H1 (cell line): ENCODE results near the gene PTPRD. TPM values are rescaled to one million over a fixed set of nuclear protein-coding genes. Genes with fewer than 3 reads are reported as not detected.
A peak's percentile ranks its signal among the peaks of the same experiment; 100 is the strongest.

ENCODE experiments used
- CTCF ChIA-PET: fragments of 300-600 bp; sonication (Branson Sonifier 250); formaldehyde crosslinking; loops from one replicate; lab custom pipeline; 2021; ENCODE audit not compliant: partially characterized antibody; lab: Charles Lee
- POLR2A ChIA-PET: fragments of 300-600 bp; sonication (Branson Sonifier 250); formaldehyde crosslinking; loops from one replicate; lab custom pipeline; 2021; ENCODE audit warnings: inconsistent platforms; ENCODE audit not compliant: partially characterized antibody; lab: Charles Lee
- DNase-seq, 2 experiments: peaks; one replicate each; pipeline versions ENCODE4 v3.0.0 to v3.0.0-alpha.2; 2010 to 2022; ENCODE audit warnings: low spot score in 2 of 2, low read depth in 1 of 2, mixed read lengths in 1 of 2
- FAIRE-seq: peaks from 2 replicates; lab custom pipeline; 2011; peaks lifted over from hg19 to GRCh38; lab: Jason Lieb, UNC
- H2AFZ ChIP-seq: 2 replicates; pipeline ENCODE4 v1.8.1; 2012; ENCODE audit warnings: low read length, inconsistent platforms
- H2AK5ac ChIP-seq: 2 replicates; pipeline ENCODE4 v1.6.1; 2013; ENCODE audit warnings: low read depth, low read length
- H2BK120ac ChIP-seq: replicated peaks from 2 replicates; pipeline ENCODE3; 2013; ENCODE audit warnings: low read depth, low read length, inconsistent platforms
- H2BK12ac ChIP-seq: 2 replicates; pipeline ENCODE4 v1.6.1; 2013; ENCODE audit warnings: low read depth, low read length
- H2BK15ac ChIP-seq: 2 replicates; pipeline ENCODE4 v1.6.1; 2013; ENCODE audit warnings: low read length
- H2BK20ac ChIP-seq: 2 replicates; pipeline ENCODE4 v1.6.1; 2013; ENCODE audit warnings: low read length
- H2BK5ac ChIP-seq: 2 replicates; pipeline ENCODE4 v1.6.1; 2013; ENCODE audit warnings: low read depth, low read length
- H3K14ac ChIP-seq: 2 replicates; pipeline ENCODE4 v1.6.1; 2013; ENCODE audit warnings: inconsistent platforms; ENCODE audit not compliant: insufficient read length
- H3K18ac ChIP-seq: 2 replicates; pipeline ENCODE4 v1.6.1; 2013; ENCODE audit warnings: low read length; ENCODE audit errors: extremely low read depth
- H3K23ac ChIP-seq: 2 replicates; pipeline ENCODE4 v1.6.1; 2013; ENCODE audit warnings: inconsistent platforms; ENCODE audit not compliant: insufficient read length
- H3K23me2 ChIP-seq: 2 replicates; pipeline ENCODE4 v1.6.1; 2013; ENCODE audit warnings: low read depth, low read length
- H3K27ac ChIP-seq: 2 replicates; pipeline ENCODE4 v1.6.1; 2011; ENCODE audit warnings: low read depth, low read length, inconsistent platforms
- H3K27me3 ChIP-seq, 4 experiments: replicated peaks in 1 of 4; 1 replicate in 1 of 4; 2 replicates in 3 of 4; pipeline versions ENCODE4 v1.6.1 to v1.8.1; 2011 to 2013; ENCODE audit warnings: low read length in 3 of 4, mild to moderate bottlenecking in 3 of 4, inconsistent platforms in 2 of 4, mixed read lengths in 2 of 4, moderate library complexity in 1 of 4; ENCODE audit not compliant: control insufficient read depth in 3 of 4, insufficient read depth in 3 of 4; ENCODE audit errors: extremely low read depth in 1 of 4
- H3K36me3 ChIP-seq, 4 experiments: 2 replicates each; pipeline versions ENCODE4 v1.6.1 to v1.8.1; 2011 to 2013; ENCODE audit warnings: mild to moderate bottlenecking in 4 of 4, low read length in 3 of 4, moderate library complexity in 2 of 4, control low read depth in 1 of 4, inconsistent platforms in 1 of 4; ENCODE audit not compliant: insufficient read depth in 4 of 4, control insufficient read depth in 2 of 4
- H3K4ac ChIP-seq: replicated peaks from 2 replicates; pipeline ENCODE3; 2013; ENCODE audit warnings: low read length, low read depth, mixed read lengths, inconsistent platforms; ENCODE audit not compliant: insufficient read length
- H3K4me1 ChIP-seq, 4 experiments: replicated peaks in 1 of 4; 1 replicate in 1 of 4; 2 replicates in 3 of 4; pipeline versions ENCODE4 v1.6.1 to v1.8.1; 2011 to 2013; ENCODE audit warnings: low read length in 3 of 4, inconsistent platforms in 2 of 4, mixed read lengths in 1 of 4; ENCODE audit not compliant: insufficient read depth in 4 of 4, control insufficient read depth in 3 of 4
- H3K4me2 ChIP-seq, 2 experiments: 2 replicates each; pipeline versions ENCODE4 v1.6.1 to v1.8.1; 2011 to 2013; ENCODE audit warnings: low read depth in 2 of 2, low read length in 2 of 2, control low read depth in 1 of 2, inconsistent platforms in 1 of 2, mild to moderate bottlenecking in 1 of 2; ENCODE audit not compliant: insufficient read depth in 1 of 2
- H3K4me3 ChIP-seq, 4 experiments: fragments of 200-600, 300-600 bp in 1 of 4; sonication (generic), shearing (Covaris generic), sonication (Bioruptor Twin) in 1 of 4; 2 replicates each; pipeline versions ENCODE4 v1.5.1 to v1.8.1; 2011 to 2016; ENCODE audit warnings: low read length in 4 of 4, low read depth in 3 of 4, control low read depth in 2 of 4, inconsistent platforms in 2 of 4, mild to moderate bottlenecking in 2 of 4, mixed read lengths in 1 of 4, moderate library complexity in 1 of 4; ENCODE audit not compliant: insufficient read depth in 2 of 4; ENCODE audit errors: extremely low read depth in 1 of 4
- H3K56ac ChIP-seq: replicated peaks from 2 replicates; pipeline ENCODE3; 2013; ENCODE audit warnings: low read depth, mild to moderate bottlenecking, mixed read lengths, low read length, inconsistent platforms; ENCODE audit not compliant: insufficient read length
- H3K79me1 ChIP-seq: 2 replicates; pipeline ENCODE4 v1.6.1; 2013; ENCODE audit warnings: low read depth, low read length, control low read depth
- H3K79me2 ChIP-seq, 2 experiments: 2 replicates each; pipeline versions ENCODE4 v1.6.1 to v1.8.1; 2012 to 2013; ENCODE audit warnings: low read length in 2 of 2, mild to moderate bottlenecking in 2 of 2, inconsistent platforms in 1 of 2; ENCODE audit not compliant: insufficient read depth in 2 of 2, control insufficient read depth in 1 of 2
- H3K9ac ChIP-seq, 4 experiments: replicated peaks in 1 of 4; 1 replicate in 1 of 4; 2 replicates in 3 of 4; pipeline versions ENCODE4 v1.6.1 to v1.8.1; 2011 to 2013; ENCODE audit warnings: low read depth in 3 of 4, low read length in 3 of 4, control low read depth in 2 of 4, mild to moderate bottlenecking in 2 of 4, moderate library complexity in 2 of 4, inconsistent platforms in 1 of 4; ENCODE audit errors: extremely low read depth in 1 of 4
- H3K9me3 ChIP-seq, 2 experiments: 2 replicates each; pipeline versions ENCODE4 v1.6.1 to v1.8.1; 2012 to 2013; ENCODE audit warnings: mild to moderate bottlenecking in 2 of 2, moderate library complexity in 2 of 2, control low read depth in 1 of 2, inconsistent platforms in 1 of 2, low read depth in 1 of 2, low read length in 1 of 2, mixed read lengths in 1 of 2; ENCODE audit not compliant: insufficient read depth in 2 of 2
- H4K20me1 ChIP-seq, 2 experiments: replicated peaks in 1 of 2; 2 replicates each; pipeline versions ENCODE3 to v1.8.1; 2011 to 2013; ENCODE audit warnings: inconsistent platforms in 2 of 2, low read length in 2 of 2, mild to moderate bottlenecking in 1 of 2; ENCODE audit not compliant: insufficient read depth in 2 of 2, control insufficient read depth in 1 of 2
- H4K5ac ChIP-seq: 2 replicates; pipeline ENCODE4 v1.6.1; 2013; ENCODE audit warnings: low read length, low read depth, mixed read lengths, inconsistent platforms; ENCODE audit not compliant: insufficient read length
- H4K8ac ChIP-seq: 2 replicates; pipeline ENCODE4 v1.8.0; 2013; ENCODE audit warnings: mild to moderate bottlenecking, moderate library complexity, low read length, inconsistent platforms; ENCODE audit not compliant: insufficient read depth; ENCODE audit errors: extremely low read depth
- H4K91ac ChIP-seq: replicated peaks from 2 replicates; pipeline ENCODE3; 2013; ENCODE audit warnings: low read length, mixed read lengths, inconsistent platforms; ENCODE audit not compliant: insufficient read length
- ATF3 ChIP-seq: IDR thresholded peaks from 2 replicates; pipeline ENCODE4 v1.6.1; 2011; ENCODE audit warnings: low read depth, mild to moderate bottlenecking, low read length; ENCODE audit not compliant: insufficient read depth
- GTF2F1 ChIP-seq: IDR thresholded peaks from 2 replicates; pipeline ENCODE4 v1.6.1; 2012; ENCODE audit warnings: low read depth, low read length, improper control_type of control experiment, borderline replicate concordance
- HDAC6 ChIP-seq: IDR thresholded peaks from one replicate; pipeline ENCODE4 v1.7.1; 2012; ENCODE audit warnings: low read depth, mild to moderate bottlenecking, inconsistent platforms, low read length, moderate library complexity
- WGBS, 2 experiments: shearing (Covaris generic) in 1 of 2; methylation state at CpG; one replicate each; pipeline versions ENCODE4 v1.1.6 to v1.1.7; 2013 to 2015; ENCODE audit warnings: low lambda C conversion rate in 2 of 2, mixed read lengths in 2 of 2, inconsistent platforms in 1 of 2, low coverage in 1 of 2, missing lambda C conversion rate in 1 of 2; ENCODE audit not compliant: insufficient replicate concordance in 2 of 2, insufficient coverage in 1 of 2, insufficient read length in 1 of 2; ENCODE audit errors: extremely low coverage in 1 of 2, missing lambda C conversion rate in 1 of 2; 5-methylcytosine and 5-hydroxymethylcytosine counted together
- polyA plus RNA-seq, 7 experiments: library from polyadenylated mRNA; depleted of rRNA in 3 of 7; stranded (reverse) in 5 of 7; unstranded in 2 of 7; fragments of >200 nt in 5 of 7; fragments of 200-250 nt in 2 of 7; gene quantifications; 1 replicate in 5 of 7; 2 replicates in 1 of 7; 4 replicates in 1 of 7; pipeline versions ENCODE4 v1.2.1 to v1.2.3, GENCODE V29; 2011 to 2013; ENCODE audit warnings: missing spikeins in 2 of 7, mixed read lengths in 2 of 7
- total RNA-seq: library from RNA; stranded (reverse); fragmentation: NEBNext Ultra II Directional; extraction: Animal tissue kit (Norgen Biotek cat#: 25700); gene quantifications from 2 replicates; pipeline ENCODE4 v1.2.1, GENCODE V29; 2021

PTPRD gene
- total and polyA plus RNA-seq, 2 of the 8 experiments (the other 6 are each of a cell fraction or from before 2014, with no cell fraction given), result 17.2 to 77.0 TPM

GRCh38 chr9:9341203-9341602, 1271.6 kb downstream of the PTPRD start:
- no peak overlapping the region for H3K27ac ChIP-seq
- CTCF ChIA-PET, result interaction anchor here (0.9 to 1.1 kb wide), 2 partner anchors 13 to 69 kb away, joined by 3 to 6 read pairs; no protein-coding TSS in a partner anchor
- no peak for FAIRE-seq
- no peak for TF ChIP-seq HDAC6
- TF ChIP-seq ATF3, result no peak
- TF ChIP-seq GTF2F1, result no peak

More at GRCh38 chr9:9341203-9341602, 1271.6 kb downstream of the PTPRD start:
- H3K4ac ChIP-seq, result no peak overlapping the region
- H3K36me3 ChIP-seq, result no peaks in the 10 kb centered on the region
- POLR2A ChIA-PET, result no interaction called here
- no peak overlapping the region for H3K4me3 ChIP-seq
- H3K9me3 ChIP-seq, result no peaks in the 10 kb centered on the region
- no peak overlapping the region for H3K9ac ChIP-seq
- no peak overlapping the region for H2AK5ac ChIP-seq
- no peak overlapping the region for H2BK15ac ChIP-seq
- H3K27me3 ChIP-seq, result no peaks in the 10 kb centered on the region
- no peak overlapping the region for H2AFZ ChIP-seq
- peak in 1 of 2 experiments; percentile 9 for DNase-seq
- no peak overlapping the region for H2BK120ac ChIP-seq
- H4K91ac ChIP-seq, result no peak overlapping the region
- H4K20me1 ChIP-seq, result no peaks in the 10 kb centered on the region
- 70% methylated on average over 2 of the region's 2 CpGs; no CpG with 5 or more reads in 1 of the 2 experiments for WGBS, 2 experiments
- H4K5ac ChIP-seq, result no peak overlapping the region
- H3K4me1 ChIP-seq, result no peaks in the 10 kb centered on the region; a peak in 1 of 7 replicates
- no peak overlapping the region for H3K4me2 ChIP-seq
- H3K23ac ChIP-seq, result no peak overlapping the region
- no peak overlapping the region for H2BK12ac ChIP-seq
- H3K23me2 ChIP-seq, result no peaks in the 10 kb centered on the region
- no peak overlapping the region for H3K56ac ChIP-seq
- no peaks in the 10 kb centered on the region for H3K79me2 ChIP-seq
- H2BK5ac ChIP-seq, result no peak overlapping the region
- H3K18ac ChIP-seq, result no peak overlapping the region
- H3K79me1 ChIP-seq, result no peaks in the 10 kb centered on the region
- H3K14ac ChIP-seq, result no peak overlapping the region
- H2BK20ac ChIP-seq, result no peak overlapping the region
- H4K8ac ChIP-seq, result no peak overlapping the region
